ENCODE results near the gene TRIP4. TPM values are rescaled to one million over a fixed set of nuclear protein-coding genes. Genes with fewer than 3 reads are reported as not detected.
A peak's percentile ranks its signal among the peaks of the same experiment; 100 is the strongest.

The TRIP4 gene
- total RNA-seq, 1 experiment from 2014 or later, result 18.3 TPM

- TF ChIP-seq ZBTB33 (IDR thresholded peaks at IDR 0.05; ENCODE audit: extremely low read depth, insufficient replicate concordance, low read length) (no peak), EGR1 (IDR thresholded peaks at IDR 0.05; ENCODE audit: low read depth) (no peak), ELF1 (IDR thresholded peaks at IDR 0.05; ENCODE audit: borderline replicate concordance, low read depth) (peak; percentile 68)
These were observed 72.6 kb downstream of the TRIP4 start, which contains the start of gene ZNF609 (continued) for GRCh38 chr15:64460206-64460723.

- Histone ChIP-seq H3K4me3 (replicated peaks in 1 of 2; ENCODE audit: low read depth in 1 of 2, low read length in 2 of 2) (peak overlapping the region; percentile 42 to 65), H3K9me3 (ENCODE audit: control insufficient read depth in 1 of 2, insufficient read depth in 1 of 2, low read depth in 1 of 2, low read length in 2 of 2) (no peaks in the 10 kb centered on the region), H3K4me1 (ENCODE audit: control insufficient read depth in 1 of 2, insufficient read depth in 2 of 2, low read length in 2 of 2) (peaks cover 16 to 19% of the 10 kb centered on the region in 2 experiments), H3K79me2 (ENCODE audit: insufficient read depth, low read length) (peaks cover 48% of the 10 kb centered on the region), H2AFZ (ENCODE audit: low read depth, low read length, poor library complexity, severe bottlenecking) (no peak overlapping the region), H4K20me1 (ENCODE audit: insufficient read depth) (no peaks in the 10 kb centered on the region; the same call in 1 of the 2 replicates), H3K36me3 (ENCODE audit: control insufficient read depth in 1 of 2, insufficient read depth in 2 of 2, low read length in 2 of 2) (0 out of 4 replicates have a peak, but pooled peaks cover 0 to 6% of the 10 kb centered on the region in 2 experiments), H3K9me2 (ENCODE audit: insufficient read depth) (0 out of 2 replicates have a peak, but pooled peaks cover 3% of the 10 kb centered on the region), H3K27ac (ENCODE audit: low read depth, low read length) (peak overlapping the region; percentile 60), H3K9ac (ENCODE audit: low read length) (peak overlapping the region; percentile 61), H3K27me3 (ENCODE audit: insufficient read depth, low read length) (no peaks in the 10 kb centered on the region), H3K4me2 (ENCODE audit: low read length) (peak overlapping the region; percentile 86)
- ChIA-PET CTCF (no interaction called here), RAD21 (ENCODE audit: low non-redundant PET in 1 of 2, low total read pairs in 2 of 2, uncharacterized antibody in 2 of 2, unreplicated experiment in 2 of 2) (no interaction called here), POLR2A (interaction anchor here (0.6 to 1.3 kb wide), 3 partner anchors 10 to 204 kb away, joined by 3 to 8 read pairs (median 5); no protein-coding TSS in a partner anchor)
- no TSS peak for BruUV-seq (replicated peaks)
- intact Hi-C loops (cut with micrococcal nuclease), result loop anchor here (5.0 kb wide), 2 partner anchors 74 to 959 kb away; partner anchors contain the start of genes TRIP4 and USP3
- TF ChIP-seq EZH2 (IDR thresholded peaks at IDR 0.05) (no peak), POLR2AphosphoS5 (IDR thresholded peaks at IDR 0.05; ENCODE audit: low read depth, low read length) (peak; percentile 34; the same call in 1 of the 2 replicates)
- DNase-seq (ENCODE audit: low read depth, low spot score), result peak; percentile 35
- ATAC-seq, result peak; percentile 57
These were observed 73.4 kb downstream of the TRIP4 start for GRCh38 chr15:64460724-64461720.

Measured in HCT116 (cell line).